UCSD-AML1 (cell line): ENCODE results near the gene BTRC.
A peak's percentile ranks its signal among the peaks of the same experiment; 100 is the strongest.
"Not testable (repeated sequence)": the region's sequence is repeated elsewhere in the genome, so short reads cannot be mapped to it uniquely, and the experiment has no call there.

Source experiments
- DNase-seq: peaks from one replicate; lab custom pipeline; 2025; ENCODE audit not compliant: unreplicated experiment; lab: John Stamatoyannopoulos, UW

Gene BTRC

DNA sequence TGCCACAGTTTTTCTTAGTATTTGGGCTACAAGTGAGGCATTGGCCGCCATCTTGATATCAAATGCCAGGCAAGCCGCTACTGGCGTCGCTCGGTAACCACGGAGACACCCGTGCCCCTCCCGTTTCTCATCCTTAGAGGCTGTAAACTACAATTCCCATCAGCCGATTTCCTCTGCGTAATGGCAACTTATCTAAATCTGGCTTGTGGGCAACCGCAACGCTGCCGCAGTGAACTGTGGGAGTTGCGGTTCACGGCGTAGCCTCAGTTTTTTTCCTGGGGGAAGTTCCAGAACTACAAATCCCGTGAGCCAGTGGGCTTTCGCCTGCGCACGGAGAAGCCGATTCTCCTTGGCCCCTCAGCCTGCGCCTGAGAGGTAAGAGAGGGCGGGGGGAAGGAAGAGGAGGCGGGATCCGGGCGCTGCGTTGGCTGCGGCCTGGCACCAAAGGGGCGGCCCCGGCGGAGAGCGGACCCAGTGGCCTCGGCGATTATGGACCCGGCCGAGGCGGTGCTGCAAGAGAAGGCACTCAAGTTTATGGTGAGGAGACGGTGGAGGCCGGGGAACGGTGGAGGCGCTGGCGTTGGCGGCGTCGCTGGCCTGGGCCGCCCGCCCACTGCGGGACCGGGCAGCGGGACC lies at the start of gene BTRC:
TSS of gene BTRC (plus strand) at position 474 of the 636 bp plus-strand sequence. CDS start at position 490, 16 bp downstream.
- DNase-seq, result peak; percentile 98

DNA sequence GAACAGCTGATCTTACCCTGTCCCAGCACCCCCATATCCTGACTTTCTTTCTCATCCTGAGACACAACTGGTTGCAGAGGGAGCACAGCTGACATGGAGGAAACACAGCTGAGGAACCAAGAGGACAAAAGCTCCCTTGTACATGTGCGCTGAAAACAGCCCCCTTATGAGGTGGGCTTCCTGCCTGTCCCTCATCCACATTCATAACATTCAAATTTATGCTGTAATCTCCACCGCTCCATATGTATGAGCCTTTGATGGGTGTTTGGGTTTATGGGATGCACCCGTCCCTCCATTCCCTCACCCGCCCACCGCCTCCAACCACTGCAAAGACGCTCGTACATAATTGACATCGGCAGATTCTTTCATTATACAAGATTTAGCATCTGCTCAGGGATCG lies 49.6 kb upstream of the BTRC start:
- no peak for DNase-seq

DNA sequence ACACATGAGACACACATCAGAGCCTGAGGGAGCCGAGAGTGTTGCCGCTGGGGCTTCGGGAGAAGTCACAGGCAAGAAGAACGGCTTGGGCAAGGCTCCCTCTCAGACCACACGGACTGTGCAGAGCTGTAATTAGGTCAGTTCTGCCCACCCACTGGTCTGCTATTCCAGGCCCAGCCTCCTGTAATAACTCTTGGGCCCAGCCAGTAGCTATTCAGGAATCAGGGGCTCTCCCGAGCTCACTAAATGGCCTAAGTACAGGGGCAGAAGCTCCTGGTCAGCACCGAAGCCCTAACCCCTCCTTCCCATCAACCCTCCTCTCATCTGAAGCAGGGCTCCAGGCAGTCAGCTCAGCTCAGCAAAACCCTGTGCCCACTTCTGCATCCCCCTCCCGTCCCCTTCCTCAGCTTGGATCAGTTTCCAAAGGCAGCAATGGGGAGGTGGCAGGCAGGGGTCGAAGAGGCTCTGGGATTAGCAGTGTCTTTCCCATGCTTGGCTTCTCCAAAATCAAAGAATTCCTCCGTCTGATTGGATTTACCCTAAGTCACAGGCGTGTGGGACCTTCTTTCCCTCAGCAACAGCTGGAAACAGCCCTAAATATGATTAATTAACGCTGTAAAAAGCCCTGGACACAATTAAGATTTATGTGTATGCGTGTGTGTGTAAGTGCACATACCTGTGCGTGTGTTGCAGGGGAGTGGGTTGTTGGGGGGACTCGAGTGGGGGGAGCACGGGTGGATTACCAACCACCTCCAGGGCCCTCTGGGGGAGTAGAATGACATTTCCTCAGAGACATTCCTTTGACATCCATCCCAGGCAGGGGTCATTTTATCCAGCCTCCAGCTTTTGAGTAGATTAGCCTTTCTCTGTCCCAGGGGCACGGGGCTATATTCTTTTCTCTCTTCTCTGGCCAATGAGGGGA lies 48.4 kb upstream of the BTRC start:
- DNase-seq, result no peak

DNA sequence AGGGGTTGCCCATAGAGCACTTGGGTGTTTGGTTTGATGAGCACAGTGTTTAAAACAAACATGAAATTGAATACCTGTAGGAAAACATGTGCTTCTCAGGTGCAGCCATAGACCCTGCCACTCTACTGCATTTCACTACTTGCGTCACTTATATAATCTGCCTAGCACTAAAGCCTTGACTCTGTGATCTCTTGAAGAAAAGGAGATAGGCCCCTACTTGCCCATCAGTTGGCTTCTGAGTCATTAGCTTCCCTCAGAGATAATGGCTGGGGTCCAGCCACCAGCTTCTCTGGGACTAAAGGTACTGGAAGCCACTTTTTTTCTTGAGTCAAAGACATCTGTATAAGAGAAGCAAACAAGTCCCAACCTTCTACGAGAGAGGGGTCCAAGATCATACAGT lies 45.9 kb upstream of the BTRC start:
- DNase-seq, result no peak

GRCh38 chr10:101310529-101311184 lies 43.3 kb upstream of the BTRC start:
- DNase-seq, result no peak

DNA sequence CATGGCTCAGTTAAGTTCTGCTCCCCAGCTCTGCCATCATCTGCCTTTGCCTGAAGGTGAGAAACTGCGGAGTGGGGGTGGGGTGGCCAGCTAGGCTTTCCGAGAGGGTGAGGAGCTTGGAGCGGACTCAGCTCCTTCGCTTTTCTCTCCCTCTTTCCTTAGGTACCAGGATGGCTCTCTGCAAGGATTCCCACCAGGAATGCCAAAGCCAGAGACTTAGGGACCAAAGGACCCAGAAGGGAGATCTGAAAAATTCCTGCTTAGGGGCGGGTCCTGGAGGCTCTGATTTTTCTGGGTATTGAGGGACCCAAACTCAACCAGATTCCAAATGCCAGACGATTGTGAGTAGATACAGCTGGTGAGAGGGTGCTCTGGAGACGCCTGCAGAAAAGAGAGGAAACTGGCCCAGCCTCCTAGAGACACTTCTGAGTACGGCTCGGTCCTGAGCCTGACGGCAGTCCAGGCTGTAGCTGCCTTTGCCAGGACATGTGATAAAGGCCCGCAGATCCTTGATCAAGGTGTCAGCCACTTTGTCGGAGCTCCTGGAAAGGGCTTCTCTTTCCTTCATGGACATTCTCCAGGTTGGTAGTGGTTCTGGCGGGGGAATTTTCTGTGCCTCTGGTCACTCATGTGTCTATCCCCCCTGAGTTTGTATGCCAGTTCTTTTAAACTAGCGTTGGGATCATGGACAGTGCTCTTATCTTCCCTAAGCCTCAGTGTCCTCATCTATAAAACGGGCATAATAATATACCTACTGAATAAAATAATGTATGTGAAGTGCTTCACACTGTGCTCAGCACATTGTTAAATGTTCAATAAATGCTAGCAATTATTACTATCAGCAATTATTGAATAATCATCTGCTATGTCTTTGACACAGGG lies 42.5 kb upstream of the BTRC start:
- no peak for DNase-seq

- no peak for DNase-seq
Measured at GRCh38 chr10:101319241-101319915, 34.6 kb upstream of the BTRC start.

DNA sequence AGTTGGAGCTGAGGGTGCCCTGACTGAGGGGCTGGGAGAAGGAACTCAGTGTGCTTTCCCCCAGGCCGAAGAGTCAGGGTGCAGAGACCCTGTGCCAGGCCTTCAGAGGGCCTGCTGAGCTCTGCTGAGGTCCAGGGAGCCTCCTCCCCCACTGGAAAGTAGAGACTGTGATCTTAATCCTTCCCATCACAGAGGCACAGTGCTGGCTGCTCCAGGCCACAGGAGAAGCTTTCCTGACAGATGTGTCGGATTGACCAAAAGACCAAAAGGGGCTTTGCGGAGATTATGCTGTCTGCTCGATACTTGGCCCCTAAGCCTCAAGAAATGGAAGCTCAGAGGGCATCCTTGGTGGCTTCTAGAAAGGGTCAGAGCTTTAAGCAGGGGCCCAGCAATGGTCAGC lies 32.9 kb upstream of the BTRC start:
- no peak for DNase-seq

DNA sequence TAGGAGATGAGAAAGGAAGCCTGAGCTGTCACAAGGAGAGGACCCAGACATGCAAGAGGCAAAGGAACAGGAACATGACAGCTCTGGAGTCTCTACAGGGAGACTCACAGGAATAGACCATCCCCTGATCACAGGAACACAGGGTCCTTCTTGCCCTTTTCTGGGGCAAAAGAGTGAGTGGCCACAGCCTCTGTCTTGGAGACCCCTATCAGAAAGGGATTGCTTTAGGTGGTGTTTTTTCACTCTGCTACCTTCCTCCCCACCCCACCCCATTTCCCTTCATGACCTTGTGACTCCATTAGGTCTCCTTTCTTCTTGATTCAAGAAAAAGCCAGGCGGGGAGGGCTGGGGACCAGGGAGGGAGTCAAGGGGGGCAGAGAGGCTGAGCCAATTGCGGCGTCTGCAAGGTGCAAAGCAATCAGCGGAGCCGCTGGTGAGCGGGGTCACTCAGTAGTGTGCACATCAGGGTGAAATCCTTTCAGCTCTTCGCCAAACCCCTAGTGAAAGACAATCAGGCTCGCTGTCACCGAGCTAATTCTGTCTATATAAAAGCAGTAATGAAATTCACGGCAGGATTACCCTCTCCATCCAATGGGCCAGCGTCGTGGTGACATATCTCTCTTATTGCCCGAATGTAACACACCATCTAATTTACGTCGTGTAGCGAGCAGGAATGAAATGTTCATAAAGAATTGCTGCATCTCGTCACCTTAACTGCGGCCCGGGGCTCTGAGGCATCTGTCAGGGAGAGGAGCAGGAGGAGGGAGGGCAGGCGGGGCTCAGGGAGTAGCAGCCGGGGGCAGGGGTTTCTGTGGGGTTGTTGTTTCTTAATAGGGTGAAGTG lies 31.5 kb upstream of the BTRC start:
- no peak for DNase-seq

DNA sequence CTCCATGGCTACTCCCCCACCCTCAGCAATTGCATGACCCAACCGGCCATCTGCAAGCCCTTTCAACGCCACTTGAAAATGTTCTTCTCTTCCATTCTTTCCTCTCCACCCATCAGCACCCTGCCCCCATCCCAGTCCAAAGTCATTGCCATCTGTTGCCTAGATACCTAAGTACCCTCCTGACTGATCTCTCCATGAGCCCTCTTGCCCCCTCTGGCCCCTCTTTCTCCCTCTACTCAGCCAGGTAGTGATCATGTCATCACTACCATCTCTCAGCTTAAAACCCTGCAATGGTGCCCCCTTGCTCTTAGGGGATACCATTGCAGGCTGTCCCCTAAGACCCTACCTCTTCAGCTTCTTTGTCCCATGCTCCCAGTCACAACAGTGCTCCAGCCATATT lies 30.5 kb upstream of the BTRC start:
- no peak for DNase-seq

- DNase-seq, result not testable (repeated sequence)
Measured at GRCh38 chr10:101327454-101327853, 26.5 kb upstream of the BTRC start.

GRCh38 chr10:101329341-101330032 lies 24.5 kb upstream of the BTRC start:
- no peak for DNase-seq

GRCh38 chr10:101330231-101330630 lies 23.7 kb upstream of the BTRC start:
- no peak for DNase-seq

- no peak for DNase-seq
Measured at GRCh38 chr10:101330631-101331225, 23.2 kb upstream of the BTRC start.

- no peak for DNase-seq
Measured at GRCh38 chr10:101331956-101332355, 22.0 kb upstream of the BTRC start.

- not testable (repeated sequence) for DNase-seq
Measured at GRCh38 chr10:101334259-101334658, 19.7 kb upstream of the BTRC start.

DNA sequence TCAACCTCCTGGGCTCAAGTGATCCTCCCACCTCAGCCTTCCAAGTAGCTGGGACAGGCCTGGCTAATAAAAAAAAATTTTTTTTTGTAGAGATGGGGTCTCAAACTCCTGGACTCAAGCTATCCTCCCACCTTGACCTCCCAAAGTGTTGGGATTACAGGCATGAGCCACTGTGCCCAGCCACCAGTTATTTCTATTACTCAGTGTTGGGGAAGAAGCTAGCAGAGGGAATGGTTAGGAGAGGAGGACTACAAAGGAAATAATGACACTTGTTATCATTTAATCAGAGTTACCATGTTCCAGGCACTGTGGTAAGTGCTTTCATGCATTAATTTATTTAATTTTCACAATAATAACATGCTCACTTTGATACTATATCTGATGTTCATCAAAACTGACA lies 17.6 kb upstream of the BTRC start:
- no peak for DNase-seq

DNA sequence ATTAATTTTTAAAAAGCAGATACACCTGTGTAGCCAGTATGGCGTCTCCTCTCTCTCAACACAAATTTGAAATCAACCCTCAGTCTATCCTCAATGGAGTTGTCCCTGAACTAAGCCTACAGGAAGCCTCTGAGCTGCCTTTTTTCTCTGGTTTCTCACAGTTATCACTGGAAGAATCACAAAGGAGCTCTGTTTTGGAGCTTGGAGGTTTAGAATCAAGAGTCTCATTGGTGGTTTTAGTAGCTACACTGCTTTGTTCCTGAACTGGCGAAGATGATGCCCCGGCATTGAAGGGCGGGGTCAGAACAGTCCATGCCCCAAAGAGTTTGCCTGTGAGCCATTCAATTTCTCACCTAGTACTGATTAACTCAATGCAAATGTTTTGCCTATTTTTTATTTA lies 16.1 kb upstream of the BTRC start:
- DNase-seq, result no peak
